Measurements from ENCODE around the gene MEIOSIN.

The MEIOSIN gene

GRCh38 chr19:45778010-45778661 is 44.9 kb downstream of the MEIOSIN start:
- peaks cover 0 to 53% (median 24%) of the 10 kb centered on the region in 4 donors for H3K4me1 ChIP-seq
- intact Hi-C loops (cut with DNase I; ENCODE audit: low total_unique reads) = no loop called here
- no peak for TF ChIP-seq CTCF (IDR thresholded peaks at IDR 0.05)

GRCh38 chr19:45779231-45780145 is 46.2 kb downstream of the MEIOSIN start:
- peaks cover 35 to 40% (median 36%) of the 10 kb centered on the region in 3 donors for H3K36me3 ChIP-seq
- no peaks in the 10 kb centered on the region for H3K27me3 ChIP-seq
- H3K27ac ChIP-seq = peak overlapping the region; percentile 92 to 94
- no peaks in the 10 kb centered on the region for H3K9me3 ChIP-seq
- H3K4me1 ChIP-seq = peaks cover 8 to 66% (median 38%) of the 10 kb centered on the region in 4 donors
- intact Hi-C loops (cut with DNase I; ENCODE audit: low total_unique reads) = no loop called here
- TF ChIP-seq CTCF (IDR thresholded peaks at IDR 0.05) = peak; percentile 54
- peak; percentile 86 to 95 for DNase-seq
- H3K4me3 ChIP-seq = peak overlapping the region; percentile 76 to 86

More at GRCh38 chr19:45778010-45778661, 44.9 kb downstream of the MEIOSIN start:
- Histone ChIP-seq H3K9me3 (no peaks in the 10 kb centered on the region), H3K27me3 (no peaks in the 10 kb centered on the region), H3K36me3 (peaks cover 37 to 46% (median 37%) of the 10 kb centered on the region in 3 donors), H3K27ac (peak overlapping the region; percentile 92 to 94), H3K4me3 (no peak overlapping the region)
- no peak for DNase-seq

GRCh38 chr19:45780146-45780447 is 46.9 kb downstream of the MEIOSIN start:
- H3K4me3 ChIP-seq = peak overlapping the region; percentile 76 to 86
- intact Hi-C loops (cut with DNase I; ENCODE audit: low total_unique reads) = no loop called here
- peaks cover 30 to 40% (median 31%) of the 10 kb centered on the region in 3 donors for H3K36me3 ChIP-seq
- no peaks in the 10 kb centered on the region for H3K9me3 ChIP-seq
- no peak for TF ChIP-seq CTCF (IDR thresholded peaks at IDR 0.05)
- peak overlapping the region; percentile 92 to 94 for H3K27ac ChIP-seq
- H3K4me1 ChIP-seq = peaks cover 8 to 72% (median 44%) of the 10 kb centered on the region in 4 donors
- no peaks in the 10 kb centered on the region for H3K27me3 ChIP-seq
- DNase-seq = no peak

- H3K9me3 ChIP-seq = no peaks in the 10 kb centered on the region
- intact Hi-C loops (cut with DNase I; ENCODE audit: low total_unique reads) = no loop called here
- H3K36me3 ChIP-seq = peaks cover 33 to 45% (median 33%) of the 10 kb centered on the region in 3 donors
- H3K4me3 ChIP-seq = peak overlapping the region; percentile 76 to 86
- peak overlapping the region; percentile 92 to 94 for H3K27ac ChIP-seq
- H3K4me1 ChIP-seq = peaks cover 8 to 78% (median 49%) of the 10 kb centered on the region in 4 donors
- H3K27me3 ChIP-seq = no peaks in the 10 kb centered on the region
- TF ChIP-seq CTCF (IDR thresholded peaks at IDR 0.05) = no peak
- peak in 1 of 2 donors; percentile 78 for DNase-seq
Measured at GRCh38 chr19:45780448-45781213, 47.4 kb downstream of the MEIOSIN start.

Data from tibial artery (tissue), 4 donors.